Hypothalamus (tissue), 51 donors: Measurements from ENCODE around the gene AFMID.
A peak's percentile ranks its signal among the peaks of the same experiment; 100 is the strongest.

Source experiments
- DNase-seq, 51 donors: peaks; one replicate each; lab custom pipeline; 2025; lab: John Stamatoyannopoulos, UW

Gene AFMID

DNA sequence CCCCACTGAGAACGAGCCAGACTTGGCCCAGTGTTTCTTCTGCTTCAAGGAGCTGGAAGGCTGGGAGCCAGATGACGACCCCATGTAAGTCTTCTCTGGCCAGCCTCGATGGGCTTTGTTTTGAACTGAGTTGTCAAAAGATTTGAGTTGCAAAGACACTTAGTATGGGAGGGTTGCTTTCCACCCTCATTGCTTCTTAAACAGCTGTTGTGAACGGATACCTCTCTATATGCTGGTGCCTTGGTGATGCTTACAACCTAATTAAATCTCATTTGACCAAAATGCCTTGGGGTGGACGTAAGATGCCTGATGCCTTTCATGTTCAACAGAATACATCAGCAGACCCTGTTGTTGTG lies 27.5 kb downstream of the AFMID start:
- no peak for DNase-seq

DNA sequence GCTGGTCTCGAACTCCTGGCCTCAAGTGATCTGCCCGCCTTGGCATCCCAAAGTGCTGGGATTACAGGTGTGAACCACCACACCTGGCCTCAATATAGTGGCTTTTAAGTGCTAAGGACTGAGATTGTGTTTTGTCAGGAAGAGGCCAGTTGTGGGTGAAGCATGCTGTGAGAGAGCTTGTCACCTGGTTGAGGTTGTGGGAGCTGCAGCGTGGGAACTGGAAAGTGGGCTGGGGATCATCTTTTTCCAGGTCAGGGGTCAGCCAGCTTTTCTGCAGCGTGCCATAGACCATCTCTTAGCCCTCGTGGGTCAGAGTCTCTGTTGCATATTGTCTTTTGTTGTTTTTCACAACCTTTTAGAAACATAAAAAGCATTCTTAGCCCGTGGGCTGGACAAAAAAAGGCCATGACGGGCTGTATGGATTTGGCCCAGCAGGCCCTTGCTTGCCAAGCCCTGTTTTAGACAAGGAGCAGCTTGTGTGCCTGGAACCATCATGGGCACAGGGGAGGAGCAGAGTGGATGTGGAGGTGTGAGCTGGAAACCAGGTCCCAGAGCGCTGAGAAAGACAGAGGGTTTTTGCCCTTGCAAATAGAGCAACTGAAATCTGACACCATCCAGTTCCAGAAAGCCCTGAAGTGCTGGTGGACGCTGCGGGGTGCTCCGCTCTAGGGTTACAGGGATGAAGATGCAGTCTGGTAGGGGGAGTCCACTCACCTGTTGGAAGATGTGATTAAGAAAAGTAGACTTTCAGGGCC lies 32.4 kb downstream of the AFMID start:
- no peak for DNase-seq

DNA sequence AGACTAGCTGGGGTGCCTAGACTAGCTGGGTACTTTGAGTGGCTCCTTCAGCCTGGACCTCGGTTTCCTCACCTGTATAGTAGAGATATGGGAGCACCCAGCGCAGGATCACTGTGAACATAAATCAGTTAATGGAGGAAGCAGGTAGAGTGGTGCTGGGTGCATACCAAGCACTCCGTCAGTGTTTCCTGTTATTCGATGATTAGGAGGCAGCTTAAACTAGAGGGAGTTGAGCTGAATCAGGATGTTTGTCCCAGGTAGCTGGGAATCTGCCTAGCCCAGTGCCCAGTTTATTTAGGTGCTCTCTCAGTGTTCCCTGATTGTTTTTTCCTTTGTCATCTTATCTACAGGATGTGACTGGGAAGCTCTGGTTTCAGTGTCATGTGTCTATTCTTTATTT lies 35.9 kb downstream of the AFMID start:
- no peak for DNase-seq

DNA sequence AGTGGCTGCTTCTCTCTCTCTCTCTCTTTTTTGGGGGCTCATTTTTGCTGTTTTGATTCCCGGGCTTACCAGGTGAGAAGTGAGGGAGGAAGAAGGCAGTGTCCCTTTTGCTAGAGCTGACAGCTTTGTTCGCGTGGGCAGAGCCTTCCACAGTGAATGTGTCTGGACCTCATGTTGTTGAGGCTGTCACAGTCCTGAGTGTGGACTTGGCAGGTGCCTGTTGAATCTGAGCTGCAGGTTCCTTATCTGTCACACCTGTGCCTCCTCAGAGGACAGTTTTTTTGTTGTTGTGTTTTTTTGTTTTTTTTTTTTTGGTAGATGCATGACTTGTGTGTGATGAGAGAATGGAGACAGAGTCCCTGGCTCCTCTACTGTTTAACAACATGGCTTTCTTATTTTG lies 36.6 kb downstream of the AFMID start:
- no peak for DNase-seq

DNA sequence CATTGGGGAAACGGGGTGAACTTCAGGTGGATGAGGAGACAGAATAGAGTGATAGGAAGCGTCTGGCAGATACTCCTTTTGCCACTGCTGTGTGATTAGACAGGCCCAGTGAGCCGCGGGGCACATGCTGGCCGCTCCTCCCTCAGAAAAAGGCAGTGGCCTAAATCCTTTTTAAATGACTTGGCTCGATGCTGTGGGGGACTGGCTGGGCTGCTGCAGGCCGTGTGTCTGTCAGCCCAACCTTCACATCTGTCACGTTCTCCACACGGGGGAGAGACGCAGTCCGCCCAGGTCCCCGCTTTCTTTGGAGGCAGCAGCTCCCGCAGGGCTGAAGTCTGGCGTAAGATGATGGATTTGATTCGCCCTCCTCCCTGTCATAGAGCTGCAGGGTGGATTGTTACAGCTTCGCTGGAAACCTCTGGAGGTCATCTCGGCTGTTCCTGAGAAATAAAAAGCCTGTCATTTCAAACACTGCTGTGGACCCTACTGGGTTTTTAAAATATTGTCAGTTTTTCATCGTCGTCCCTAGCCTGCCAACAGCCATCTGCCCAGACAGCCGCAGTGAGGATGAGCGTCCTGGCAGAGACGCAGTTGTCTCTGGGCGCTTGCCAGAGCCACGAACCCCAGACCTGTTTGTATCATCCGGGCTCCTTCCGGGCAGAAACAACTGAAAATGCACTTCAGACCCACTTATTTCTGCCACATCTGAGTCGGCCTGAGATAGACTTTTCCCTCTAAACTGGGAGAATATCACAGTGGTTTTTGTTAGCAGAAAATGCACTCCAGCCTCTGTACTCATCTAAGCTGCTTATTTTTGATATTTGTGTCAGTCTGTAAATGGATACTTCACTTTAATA lies 37.3 kb downstream of the AFMID start:
- DNase-seq: peak in 28 of 51 donors; percentile 28 to 73 (median 48)

DNA sequence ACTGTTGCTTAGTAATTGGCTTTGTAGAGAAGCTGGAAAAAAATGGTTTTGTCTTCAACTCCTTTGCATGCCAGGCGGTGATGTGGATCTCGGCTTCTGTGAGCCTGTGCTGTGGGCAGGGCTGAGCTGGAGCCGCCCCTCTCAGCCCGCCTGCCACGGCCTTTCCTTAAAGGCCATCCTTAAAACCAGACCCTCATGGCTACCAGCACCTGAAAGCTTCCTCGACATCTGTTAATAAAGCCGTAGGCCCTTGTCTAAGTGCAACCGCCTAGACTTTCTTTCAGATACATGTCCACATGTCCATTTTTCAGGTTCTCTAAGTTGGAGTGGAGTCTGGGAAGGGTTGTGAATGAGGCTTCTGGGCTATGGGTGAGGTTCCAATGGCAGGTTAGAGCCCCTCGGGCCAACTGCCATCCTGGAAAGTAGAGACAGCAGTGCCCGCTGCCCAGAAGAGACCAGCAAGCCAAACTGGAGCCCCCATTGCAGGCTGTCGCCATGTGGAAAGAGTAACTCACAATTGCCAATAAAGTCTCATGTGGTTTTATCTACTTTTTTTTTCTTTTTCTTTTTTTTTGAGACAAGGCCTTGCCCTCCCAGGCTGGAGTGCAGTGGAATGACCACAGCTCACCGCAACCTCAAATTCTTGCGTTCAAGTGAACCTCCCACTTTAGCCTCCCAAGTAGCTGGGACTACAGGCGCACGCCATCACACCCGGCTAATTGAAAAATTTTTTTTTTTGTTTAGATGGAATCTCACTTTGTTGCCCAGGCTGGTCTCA lies 38.1 kb downstream of the AFMID start:
- peak in 5 of 51 donors; percentile 23 to 54 (median 44) for DNase-seq

DNA sequence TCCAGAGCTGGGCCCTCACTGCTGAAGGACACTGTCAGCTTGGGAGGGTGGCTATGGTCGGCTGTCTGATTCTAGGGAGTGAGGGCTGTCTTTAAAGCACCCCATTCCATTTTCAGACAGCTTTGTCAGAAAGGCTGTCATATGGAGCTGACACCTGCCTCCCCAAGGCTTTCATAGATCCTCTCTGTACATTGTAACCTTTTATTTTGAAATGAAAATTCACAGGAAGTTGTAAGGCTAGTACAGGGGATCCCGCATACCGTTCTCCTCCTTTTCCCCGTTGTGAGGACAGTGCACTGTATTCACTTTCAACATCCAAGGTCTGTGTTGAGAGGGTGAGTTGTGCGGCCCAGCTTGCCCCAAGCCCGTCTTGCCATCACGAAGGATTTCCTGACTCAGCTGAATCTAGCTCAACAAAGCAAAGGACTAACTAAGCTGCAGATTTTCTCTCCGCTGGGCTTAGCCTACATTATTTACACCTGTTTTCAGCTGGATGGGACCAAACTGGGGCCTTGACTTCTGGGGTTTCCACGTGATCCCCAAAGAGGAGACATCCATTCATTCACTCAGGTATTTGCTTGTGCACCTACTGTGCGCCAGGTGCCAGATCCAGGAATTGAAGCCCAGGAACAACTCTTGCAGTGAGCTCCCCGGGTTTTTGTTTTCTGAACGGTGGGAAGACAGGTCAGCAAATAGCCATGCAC lies 39.0 kb downstream of the AFMID start:
- peak in 1 of 51 donors; percentile 24 for DNase-seq

DNA sequence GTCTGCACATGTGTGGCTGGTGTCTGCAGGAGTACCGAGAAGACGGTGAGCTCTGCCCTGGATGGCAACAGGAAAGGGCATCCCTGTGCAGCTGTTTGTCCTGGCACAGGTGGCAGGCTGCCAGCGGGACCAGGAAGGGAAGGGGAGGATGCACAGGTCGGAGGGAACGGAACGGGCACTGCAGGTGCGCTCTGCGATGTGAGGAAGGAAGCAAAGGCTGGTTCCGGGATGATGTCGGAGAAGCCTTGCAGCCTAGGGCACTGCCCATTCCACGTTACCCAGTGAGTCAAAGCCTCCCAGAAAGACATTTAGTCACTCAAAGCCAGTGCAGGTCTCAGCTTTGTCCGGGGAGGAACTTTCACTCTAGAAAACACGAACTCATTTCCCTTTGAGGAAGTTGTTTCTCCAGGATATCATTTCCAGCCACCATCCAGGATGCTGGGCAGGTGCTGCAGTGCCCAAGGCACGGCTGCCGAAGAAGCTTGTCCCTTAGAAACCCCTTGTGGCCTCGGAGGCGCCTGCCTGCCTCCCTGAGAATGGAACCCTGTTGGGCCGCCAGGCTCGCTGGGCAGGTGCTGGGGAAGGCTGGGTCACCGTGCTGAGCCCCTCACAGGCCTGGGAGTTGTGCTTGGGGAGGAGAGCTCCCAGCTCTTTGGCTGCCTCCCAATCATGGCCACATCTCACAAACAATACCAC lies 39.7 kb downstream of the AFMID start:
- no peak for DNase-seq

DNA sequence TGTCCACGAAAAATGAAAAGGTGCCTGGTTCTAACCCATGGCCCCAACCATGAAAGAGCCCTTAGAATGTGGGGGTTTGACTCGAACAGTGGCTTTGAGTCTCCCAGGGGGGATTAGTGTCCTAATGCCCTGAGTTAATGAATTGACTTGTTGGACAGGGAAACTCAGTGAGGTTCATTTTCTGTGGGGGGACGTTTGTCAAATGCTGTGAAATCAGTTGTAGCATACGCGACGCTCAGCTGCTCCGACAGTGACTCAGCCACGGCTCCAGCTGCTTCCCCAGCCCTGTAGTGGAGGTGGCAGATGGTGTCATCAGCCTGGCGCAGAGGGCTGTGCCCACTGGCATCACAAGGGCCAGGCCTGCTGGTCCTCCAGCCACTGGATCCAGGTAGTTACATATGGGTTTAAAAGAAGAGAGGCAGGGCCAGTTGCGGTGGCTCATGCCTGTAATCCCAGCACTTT lies 40.3 kb downstream of the AFMID start:
- DNase-seq: peak in 20 of 51 donors; percentile 20 to 66 (median 41)

DNA sequence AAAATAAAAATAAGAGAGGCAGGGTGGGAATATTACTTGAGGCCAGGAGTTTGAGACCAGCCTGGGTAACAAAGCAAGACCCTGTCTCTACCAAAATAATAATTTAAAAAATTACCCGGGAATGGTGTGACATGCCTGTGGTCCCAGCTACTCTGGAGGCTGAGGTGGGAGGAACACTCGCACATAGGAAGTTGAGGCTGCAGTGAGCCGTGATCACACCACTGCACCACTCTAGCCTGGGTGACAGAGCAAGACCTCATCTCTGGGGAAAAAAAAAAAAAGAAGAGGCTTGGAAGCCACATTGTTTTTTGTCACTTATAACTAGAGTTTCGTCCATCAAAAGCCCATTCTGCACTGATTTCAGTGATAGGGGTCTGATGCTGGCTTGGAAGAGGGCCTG lies 41.0 kb downstream of the AFMID start:
- no peak for DNase-seq

DNA sequence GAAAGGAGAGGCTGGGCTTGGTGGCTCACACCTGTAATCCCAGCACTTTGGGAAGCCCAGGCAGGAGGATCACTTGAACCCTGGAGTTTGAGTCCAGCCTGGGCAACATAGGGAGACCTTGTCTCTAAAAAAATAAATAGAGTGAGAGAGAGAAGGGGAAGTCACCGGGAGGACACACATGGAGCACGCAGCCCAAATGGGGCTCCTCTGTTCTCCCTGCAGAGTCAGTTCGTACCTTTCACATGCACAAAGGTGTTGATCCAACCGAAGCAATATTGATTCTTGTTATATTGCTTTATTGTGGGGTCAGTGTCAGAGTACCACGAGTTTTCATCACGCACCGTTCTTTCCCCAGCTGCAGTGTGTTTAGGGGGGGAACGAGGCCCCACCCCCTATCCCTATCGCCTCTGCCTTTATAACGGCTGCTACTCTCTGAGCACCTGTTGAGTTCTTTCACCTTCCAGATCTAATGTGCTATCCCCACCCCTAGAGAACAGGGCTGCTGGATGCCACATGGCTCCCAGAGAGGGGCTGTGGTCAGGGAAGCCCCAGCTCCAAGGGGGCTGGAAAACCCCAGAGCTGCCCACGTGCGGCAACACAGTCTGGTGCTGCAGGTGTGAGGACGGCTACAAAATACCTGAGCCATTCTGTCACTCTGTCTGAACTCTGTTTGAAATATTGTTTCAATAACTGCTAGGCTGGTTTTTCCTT lies 43.2 kb downstream of the AFMID start:
- peak in 1 of 51 donors; percentile 52 for DNase-seq

DNA sequence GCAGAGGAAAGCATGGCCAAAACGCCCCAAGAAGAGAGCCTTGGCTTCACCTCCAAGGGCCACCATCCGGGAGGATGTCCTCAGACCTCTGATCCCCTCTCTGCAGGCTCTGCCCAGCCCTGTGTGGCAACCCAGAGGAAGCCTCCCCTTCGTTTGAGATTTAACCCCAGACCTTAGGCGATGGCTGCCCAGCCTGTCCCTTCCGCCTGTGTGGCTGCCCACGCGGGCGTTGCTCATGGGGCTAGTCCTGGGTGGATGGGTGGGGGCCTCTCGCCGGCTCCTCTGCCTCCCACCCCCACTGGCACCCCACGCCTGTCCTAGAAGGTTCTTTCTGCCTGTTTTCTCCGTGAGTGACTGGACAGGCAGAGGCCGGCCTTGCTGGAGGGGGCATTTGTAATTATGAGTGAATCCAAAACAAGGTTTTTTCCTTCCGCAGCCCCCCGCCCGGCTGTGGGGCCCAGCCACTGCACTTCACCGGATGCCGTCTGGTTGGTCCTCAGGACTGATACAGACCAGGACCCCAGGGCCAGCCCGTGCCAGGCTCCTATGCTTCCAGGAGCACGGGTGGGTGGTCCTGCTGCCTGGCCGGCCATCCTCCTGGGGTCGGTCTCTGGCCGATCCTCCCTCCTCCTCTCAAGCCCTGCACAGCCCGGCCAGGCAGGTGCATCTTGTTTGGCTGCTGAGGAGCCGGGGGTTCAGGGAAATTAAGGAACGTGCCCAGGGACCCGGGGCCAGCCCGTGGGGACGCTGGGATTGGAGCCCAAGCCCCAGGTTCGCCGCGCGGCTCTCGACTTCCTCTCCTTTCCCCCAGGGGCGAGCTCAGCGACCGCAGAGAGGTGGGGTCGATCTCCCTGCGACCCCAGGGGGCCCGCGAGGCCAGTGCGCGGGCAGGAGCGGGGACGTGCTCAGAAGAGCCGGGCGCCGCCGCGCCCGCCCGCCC lies 44.1 kb downstream of the AFMID start, which contains the start of gene TMEM235:
Gene TMEM235 (plus strand): TSS at position 636 of the 940 bp plus-strand sequence. CDS start 393 bp downstream, outside the sequence.
- peak in 16 of 51 donors; percentile 24 to 80 (median 46) for DNase-seq

DNA sequence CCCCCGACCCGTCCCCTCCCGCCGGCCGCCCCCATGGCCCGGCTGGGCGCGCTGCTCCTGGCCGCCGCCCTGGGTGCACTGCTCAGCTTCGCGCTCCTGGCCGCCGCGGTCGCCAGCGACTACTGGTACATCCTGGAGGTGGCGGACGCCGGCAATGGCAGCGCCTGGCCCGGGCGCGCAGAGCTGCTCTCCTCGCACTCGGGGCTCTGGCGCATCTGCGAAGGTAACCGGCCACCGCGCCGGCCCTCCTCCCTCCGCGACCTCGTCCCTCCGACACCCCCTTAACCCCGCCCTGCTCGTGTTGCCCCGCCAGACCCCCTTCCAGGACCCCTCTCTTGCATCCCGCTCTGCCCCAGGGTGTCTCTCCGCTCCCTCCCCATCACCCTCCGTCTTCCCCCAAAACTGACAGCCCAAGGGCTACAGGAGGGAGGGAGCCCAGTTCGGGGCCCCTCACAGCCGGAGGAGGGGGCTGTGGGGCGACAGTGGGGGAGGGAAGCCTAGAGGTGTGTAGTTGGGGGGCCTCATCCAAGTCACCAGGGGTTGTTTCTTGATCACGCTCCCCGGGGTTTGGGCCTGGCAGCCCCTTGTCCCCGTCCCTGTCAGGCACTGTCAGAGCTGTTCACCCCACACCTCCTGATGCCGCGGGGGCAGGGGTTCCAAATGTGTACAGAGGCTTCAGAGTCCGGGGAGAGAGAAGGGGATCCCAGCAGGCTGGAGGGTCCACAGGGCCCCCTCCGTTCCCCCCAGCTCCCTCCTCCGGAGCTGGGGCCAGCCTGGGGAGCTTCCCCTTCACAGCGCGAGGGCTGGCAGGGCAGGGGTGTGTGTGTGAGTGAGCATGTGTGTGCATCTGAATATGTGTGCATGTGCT lies 45.1 kb downstream of the AFMID start:
- DNase-seq: peak in 2 of 51 donors; percentile 43 to 54

DNA sequence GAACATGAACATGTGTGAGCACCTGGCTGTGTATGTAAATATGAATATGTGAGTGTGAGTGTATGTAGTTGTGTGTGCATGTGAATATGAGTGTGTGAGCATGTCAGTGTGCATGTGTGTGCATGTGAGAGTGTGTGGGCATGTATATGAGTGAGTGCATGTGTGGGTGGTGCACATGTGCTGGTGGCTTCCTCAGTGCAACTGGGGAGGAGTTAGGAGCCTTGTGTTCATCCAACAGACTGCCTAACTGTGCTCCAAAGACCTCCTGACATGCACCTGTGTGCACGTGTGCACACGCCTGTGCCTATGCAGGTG lies 45.7 kb downstream of the AFMID start:
- DNase-seq: peak in 1 of 51 donors; percentile 54

DNA sequence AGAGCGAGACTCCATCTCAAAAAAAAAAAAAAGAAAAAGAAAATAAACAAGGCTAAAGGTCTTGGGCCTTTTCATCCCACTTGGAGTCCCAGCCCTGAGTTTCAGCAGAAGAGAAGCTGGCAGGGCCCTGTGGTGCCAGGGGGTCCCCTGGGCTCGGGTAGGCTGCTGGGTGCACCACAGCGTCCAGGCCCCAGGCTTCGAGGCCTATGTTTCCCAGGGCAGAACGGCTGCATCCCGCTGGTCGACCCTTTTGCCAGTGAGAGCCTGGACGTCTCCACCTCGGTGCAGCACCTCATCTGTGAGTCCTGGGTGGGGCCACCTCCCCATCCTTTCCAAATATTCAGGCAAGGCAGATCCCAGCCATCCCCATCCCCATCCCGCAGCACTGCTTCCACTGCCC lies 46.5 kb downstream of the AFMID start:
- no peak for DNase-seq

DNA sequence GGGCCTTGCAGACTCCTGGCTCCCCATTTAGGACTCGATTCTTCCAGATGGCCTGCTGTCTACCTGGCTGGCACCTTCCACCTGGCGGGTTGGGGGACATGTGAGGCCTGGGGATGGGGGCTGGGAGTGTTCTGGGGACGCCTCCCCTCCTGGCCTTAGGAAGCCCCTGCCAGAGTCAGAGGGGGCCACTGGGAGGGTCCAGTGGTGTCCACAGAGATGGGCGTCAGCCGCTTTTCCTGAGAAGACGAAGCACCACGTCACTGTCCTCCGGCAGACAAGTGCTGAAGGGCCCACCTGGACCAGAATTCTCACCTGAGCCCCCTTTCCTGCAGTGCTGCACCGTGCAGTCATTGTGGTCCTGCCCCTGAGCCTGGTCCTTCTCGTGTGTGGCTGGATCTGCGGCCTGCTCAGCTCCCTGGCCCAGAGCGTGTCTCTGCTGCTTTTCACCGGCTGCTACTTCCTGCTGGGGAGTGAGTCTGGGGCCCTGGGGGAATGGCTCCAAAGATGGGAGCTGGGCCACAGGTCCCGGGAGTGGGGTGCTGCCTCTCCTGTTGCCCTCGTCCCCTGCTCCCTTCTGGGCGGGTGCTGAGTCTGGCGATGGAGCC lies 47.2 kb downstream of the AFMID start:
- DNase-seq: peak in 1 of 51 donors; percentile 7
